ENCODE measurements around the gene MAST4. TPM values are rescaled to one million over a fixed set of nuclear protein-coding genes. Genes with fewer than 3 reads are reported as not detected.

Gene MAST4
- total and polyA plus RNA-seq, 2 of the 8 experiments (the other 6 are each of a cell fraction or from before 2014, with no cell fraction given) = 1.5 to 2.6 TPM

DNA sequence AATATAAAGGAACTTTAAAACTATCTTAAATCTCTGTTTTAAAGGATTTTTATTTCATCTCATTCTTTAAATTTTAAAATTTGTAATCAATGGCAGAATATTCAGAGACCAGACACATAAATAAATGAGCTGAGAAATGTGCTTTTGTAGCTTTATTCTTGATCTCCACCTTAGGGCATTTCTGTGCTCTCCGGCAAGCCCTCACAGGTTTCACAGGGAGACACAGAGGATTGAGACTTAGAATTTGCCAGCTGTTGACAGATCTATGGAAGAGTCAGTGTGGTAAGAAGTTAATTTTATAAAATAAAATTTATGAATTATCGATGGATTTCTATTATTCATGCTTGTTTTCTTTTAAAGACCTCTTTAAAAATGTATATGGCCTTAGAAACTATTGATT is 393.6 kb downstream of the MAST4 start (continued):
- no peak for TF ChIP-seq TCF12 (IDR thresholded peaks at IDR 0.05; ENCODE audit: low read depth, low read length)
- TF ChIP-seq BACH1 (IDR thresholded peaks at IDR 0.05; ENCODE audit: low read length) = no peak
- no peak for TF ChIP-seq SAP30 (IDR thresholded peaks at IDR 0.05; ENCODE audit: insufficient read depth, insufficient replicate concordance, low read length)
- TF ChIP-seq SIRT6 (IDR thresholded peaks at IDR 0.05; ENCODE audit: low read length) = no peak
- TF ChIP-seq, protein P1, sequence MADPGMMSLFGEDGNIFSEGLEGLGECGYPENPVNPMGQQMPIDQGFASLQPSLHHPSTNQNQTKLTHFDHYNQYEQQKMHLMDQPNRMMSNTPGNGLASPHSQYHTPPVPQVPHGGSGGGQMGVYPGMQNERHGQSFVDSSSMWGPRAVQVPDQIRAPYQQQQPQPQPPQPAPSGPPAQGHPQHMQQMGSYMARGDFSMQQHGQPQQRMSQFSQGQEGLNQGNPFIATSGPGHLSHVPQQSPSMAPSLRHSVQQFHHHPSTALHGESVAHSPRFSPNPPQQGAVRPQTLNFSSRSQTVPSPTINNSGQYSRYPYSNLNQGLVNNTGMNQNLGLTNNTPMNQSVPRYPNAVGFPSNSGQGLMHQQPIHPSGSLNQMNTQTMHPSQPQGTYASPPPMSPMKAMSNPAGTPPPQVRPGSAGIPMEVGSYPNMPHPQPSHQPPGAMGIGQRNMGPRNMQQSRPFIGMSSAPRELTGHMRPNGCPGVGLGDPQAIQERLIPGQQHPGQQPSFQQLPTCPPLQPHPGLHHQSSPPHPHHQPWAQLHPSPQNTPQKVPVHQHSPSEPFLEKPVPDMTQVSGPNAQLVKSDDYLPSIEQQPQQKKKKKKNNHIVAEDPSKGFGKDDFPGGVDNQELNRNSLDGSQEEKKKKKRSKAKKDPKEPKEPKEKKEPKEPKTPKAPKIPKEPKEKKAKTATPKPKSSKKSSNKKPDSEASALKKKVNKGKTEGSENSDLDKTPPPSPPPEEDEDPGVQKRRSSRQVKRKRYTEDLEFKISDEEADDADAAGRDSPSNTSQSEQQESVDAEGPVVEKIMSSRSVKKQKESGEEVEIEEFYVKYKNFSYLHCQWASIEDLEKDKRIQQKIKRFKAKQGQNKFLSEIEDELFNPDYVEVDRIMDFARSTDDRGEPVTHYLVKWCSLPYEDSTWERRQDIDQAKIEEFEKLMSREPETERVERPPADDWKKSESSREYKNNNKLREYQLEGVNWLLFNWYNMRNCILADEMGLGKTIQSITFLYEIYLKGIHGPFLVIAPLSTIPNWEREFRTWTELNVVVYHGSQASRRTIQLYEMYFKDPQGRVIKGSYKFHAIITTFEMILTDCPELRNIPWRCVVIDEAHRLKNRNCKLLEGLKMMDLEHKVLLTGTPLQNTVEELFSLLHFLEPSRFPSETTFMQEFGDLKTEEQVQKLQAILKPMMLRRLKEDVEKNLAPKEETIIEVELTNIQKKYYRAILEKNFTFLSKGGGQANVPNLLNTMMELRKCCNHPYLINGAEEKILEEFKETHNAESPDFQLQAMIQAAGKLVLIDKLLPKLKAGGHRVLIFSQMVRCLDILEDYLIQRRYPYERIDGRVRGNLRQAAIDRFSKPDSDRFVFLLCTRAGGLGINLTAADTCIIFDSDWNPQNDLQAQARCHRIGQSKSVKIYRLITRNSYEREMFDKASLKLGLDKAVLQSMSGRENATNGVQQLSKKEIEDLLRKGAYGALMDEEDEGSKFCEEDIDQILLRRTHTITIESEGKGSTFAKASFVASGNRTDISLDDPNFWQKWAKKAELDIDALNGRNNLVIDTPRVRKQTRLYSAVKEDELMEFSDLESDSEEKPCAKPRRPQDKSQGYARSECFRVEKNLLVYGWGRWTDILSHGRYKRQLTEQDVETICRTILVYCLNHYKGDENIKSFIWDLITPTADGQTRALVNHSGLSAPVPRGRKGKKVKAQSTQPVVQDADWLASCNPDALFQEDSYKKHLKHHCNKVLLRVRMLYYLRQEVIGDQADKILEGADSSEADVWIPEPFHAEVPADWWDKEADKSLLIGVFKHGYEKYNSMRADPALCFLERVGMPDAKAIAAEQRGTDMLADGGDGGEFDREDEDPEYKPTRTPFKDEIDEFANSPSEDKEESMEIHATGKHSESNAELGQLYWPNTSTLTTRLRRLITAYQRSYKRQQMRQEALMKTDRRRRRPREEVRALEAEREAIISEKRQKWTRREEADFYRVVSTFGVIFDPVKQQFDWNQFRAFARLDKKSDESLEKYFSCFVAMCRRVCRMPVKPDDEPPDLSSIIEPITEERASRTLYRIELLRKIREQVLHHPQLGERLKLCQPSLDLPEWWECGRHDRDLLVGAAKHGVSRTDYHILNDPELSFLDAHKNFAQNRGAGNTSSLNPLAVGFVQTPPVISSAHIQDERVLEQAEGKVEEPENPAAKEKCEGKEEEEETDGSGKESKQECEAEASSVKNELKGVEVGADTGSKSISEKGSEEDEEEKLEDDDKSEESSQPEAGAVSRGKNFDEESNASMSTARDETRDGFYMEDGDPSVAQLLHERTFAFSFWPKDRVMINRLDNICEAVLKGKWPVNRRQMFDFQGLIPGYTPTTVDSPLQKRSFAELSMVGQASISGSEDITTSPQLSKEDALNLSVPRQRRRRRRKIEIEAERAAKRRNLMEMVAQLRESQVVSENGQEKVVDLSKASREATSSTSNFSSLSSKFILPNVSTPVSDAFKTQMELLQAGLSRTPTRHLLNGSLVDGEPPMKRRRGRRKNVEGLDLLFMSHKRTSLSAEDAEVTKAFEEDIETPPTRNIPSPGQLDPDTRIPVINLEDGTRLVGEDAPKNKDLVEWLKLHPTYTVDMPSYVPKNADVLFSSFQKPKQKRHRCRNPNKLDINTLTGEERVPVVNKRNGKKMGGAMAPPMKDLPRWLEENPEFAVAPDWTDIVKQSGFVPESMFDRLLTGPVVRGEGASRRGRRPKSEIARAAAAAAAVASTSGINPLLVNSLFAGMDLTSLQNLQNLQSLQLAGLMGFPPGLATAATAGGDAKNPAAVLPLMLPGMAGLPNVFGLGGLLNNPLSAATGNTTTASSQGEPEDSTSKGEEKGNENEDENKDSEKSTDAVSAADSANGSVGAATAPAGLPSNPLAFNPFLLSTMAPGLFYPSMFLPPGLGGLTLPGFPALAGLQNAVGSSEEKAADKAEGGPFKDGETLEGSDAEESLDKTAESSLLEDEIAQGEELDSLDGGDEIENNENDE (IDR thresholded peaks at IDR 0.05; ENCODE audit: insufficient replicate concordance, low read length) = no peak
- no peak for TF ChIP-seq RXRA (IDR thresholded peaks at IDR 0.05; ENCODE audit: insufficient read depth, low read depth, low read length)
- TF ChIP-seq, protein P2, sequence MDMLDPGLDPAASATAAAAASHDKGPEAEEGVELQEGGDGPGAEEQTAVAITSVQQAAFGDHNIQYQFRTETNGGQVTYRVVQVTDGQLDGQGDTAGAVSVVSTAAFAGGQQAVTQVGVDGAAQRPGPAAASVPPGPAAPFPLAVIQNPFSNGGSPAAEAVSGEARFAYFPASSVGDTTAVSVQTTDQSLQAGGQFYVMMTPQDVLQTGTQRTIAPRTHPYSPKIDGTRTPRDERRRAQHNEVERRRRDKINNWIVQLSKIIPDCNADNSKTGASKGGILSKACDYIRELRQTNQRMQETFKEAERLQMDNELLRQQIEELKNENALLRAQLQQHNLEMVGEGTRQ (IDR thresholded peaks at IDR 0.05; ENCODE audit: low read length) = no peak
- TF ChIP-seq CBX8 (IDR thresholded peaks at IDR 0.05; ENCODE audit: borderline replicate concordance, low read depth, low read length) = no peak

All from H1 (cell line).